IMR-90 (cell line): ENCODE data around the gene CAMK2B. TPM values are rescaled to one million over a fixed set of nuclear protein-coding genes. Genes with fewer than 3 reads are reported as not detected.

Source experiments
- ATAC-seq: fragments of 200-7000 bp; cut with Tn5 transposase; 2 replicates; pipeline ENCODE4 v1.9.1; 2020; ENCODE audit warnings: low read depth, mild to moderate bottlenecking, moderate library complexity
- BruUV-seq: library from RNA; stranded (reverse); fragments of 400-500 nt; replicated peaks from 2 replicates; lab custom pipeline; 2021; lab: Mats Ljungman, UMichigan
- CTCF ChIA-PET: fragments of 300-600 bp; formaldehyde crosslinking; extraction: SDS; loops from one replicate; lab custom pipeline; 2021; ENCODE audit warnings: antibody characterized with exemption; lab: Yijun Ruan, JAX
- POLR2A ChIA-PET: fragments of 300-600 bp; sonication (Branson Sonifier 250); formaldehyde crosslinking; loops from one replicate; lab custom pipeline; 2022; ENCODE audit warnings: antibody characterized with exemption; ENCODE audit not compliant: unreplicated experiment; lab: Charles Lee
- DNase-seq: peaks from one replicate; pipeline ENCODE4 v3.0.0; 2013
- H2AFZ ChIP-seq: replicated peaks from 2 replicates; pipeline ENCODE3; 2013; ENCODE audit warnings: low read length, mild to moderate bottlenecking; ENCODE audit not compliant: poor library complexity
- H2AK5ac ChIP-seq: 2 replicates; pipeline ENCODE4 v1.6.1; 2013; ENCODE audit warnings: low read depth, low read length, inconsistent platforms
- H2AK9ac ChIP-seq: replicated peaks from 2 replicates; pipeline ENCODE3; 2013; ENCODE audit warnings: mild to moderate bottlenecking, low read depth, low read length, moderate library complexity; ENCODE audit not compliant: poor library complexity
- H2BK120ac ChIP-seq: 2 replicates; pipeline ENCODE4 v1.6.1; 2013; ENCODE audit warnings: low read depth, low read length, inconsistent platforms
- H2BK15ac ChIP-seq: 3 replicates; pipeline ENCODE4 v1.6.1; 2013; ENCODE audit warnings: low read depth, low read length, inconsistent platforms
- H2BK20ac ChIP-seq: 2 replicates; pipeline ENCODE4 v1.6.1; 2013; ENCODE audit warnings: low read depth, mild to moderate bottlenecking, inconsistent platforms, low read length, moderate library complexity
- H2BK5ac ChIP-seq: 2 replicates; pipeline ENCODE4 v1.6.1; 2013; ENCODE audit warnings: mild to moderate bottlenecking, low read depth, low read length, inconsistent platforms; ENCODE audit not compliant: poor library complexity, severe bottlenecking
- H3K14ac ChIP-seq: replicated peaks from 2 replicates; pipeline ENCODE4 v1.6.1; 2013; ENCODE audit warnings: low read depth, low read length, inconsistent platforms
- H3K18ac ChIP-seq: 2 replicates; pipeline ENCODE4 v1.6.1; 2013; ENCODE audit warnings: low read depth, low read length, control low read depth
- H3K23ac ChIP-seq: 2 replicates; pipeline ENCODE4 v1.6.1; 2013; ENCODE audit warnings: low read depth, low read length, inconsistent platforms
- H3K27ac ChIP-seq: 2 replicates; pipeline ENCODE4 v1.5.1; 2013; ENCODE audit warnings: mild to moderate bottlenecking, control low read depth, low read length; ENCODE audit not compliant: insufficient read depth
- H3K27me3 ChIP-seq: 2 replicates; pipeline ENCODE4 v1.6.1; 2013; ENCODE audit warnings: low read length; ENCODE audit not compliant: control insufficient read depth, insufficient read depth
- H3K36me3 ChIP-seq: 2 replicates; pipeline ENCODE4 v1.6.1; 2013; ENCODE audit warnings: low read length, mixed read lengths; ENCODE audit not compliant: control insufficient read depth, insufficient read depth
- H3K4ac ChIP-seq: 2 replicates; pipeline ENCODE4 v1.6.1; 2013; ENCODE audit warnings: low read depth, low read length, inconsistent platforms
- H3K4me1 ChIP-seq: 2 replicates; pipeline ENCODE4 v1.6.1; 2013; ENCODE audit warnings: low read length, mixed read lengths; ENCODE audit not compliant: control insufficient read depth, insufficient read depth
- H3K4me2 ChIP-seq: 2 replicates; pipeline ENCODE4 v1.6.1; 2013; ENCODE audit warnings: low read depth, mild to moderate bottlenecking, control low read depth, low read length, moderate library complexity
- H3K4me3 ChIP-seq: 2 replicates; pipeline ENCODE4 v1.5.1; 2013; ENCODE audit warnings: low read depth, mild to moderate bottlenecking, control low read depth, low read length, moderate library complexity; ENCODE audit not compliant: insufficient read depth
- H3K56ac ChIP-seq: 2 replicates; pipeline ENCODE4 v1.6.1; 2013; ENCODE audit warnings: low read length, inconsistent platforms; ENCODE audit not compliant: insufficient read depth; ENCODE audit errors: extremely low read depth
- H3K79me1 ChIP-seq, 2 experiments: 2 replicates each; pipeline ENCODE4 v1.6.1; 2013; ENCODE audit warnings: low read length in 2 of 2, inconsistent platforms in 1 of 2, low read depth in 1 of 2
- H3K9ac ChIP-seq: 2 replicates; pipeline ENCODE4 v1.6.1; 2013; ENCODE audit warnings: low read depth, low read length, control low read depth
- H3K9me1 ChIP-seq: 2 replicates; pipeline ENCODE4 v1.6.1; 2013; ENCODE audit warnings: low read length, inconsistent platforms; ENCODE audit not compliant: insufficient read depth
- H3K9me3 ChIP-seq: 2 replicates; pipeline ENCODE4 v1.6.1; 2013; ENCODE audit warnings: low read length; ENCODE audit not compliant: control insufficient read depth, insufficient read depth
- H4K20me1 ChIP-seq: 2 replicates; pipeline ENCODE4 v1.6.1; 2013; ENCODE audit warnings: low read length, inconsistent platforms; ENCODE audit not compliant: insufficient read depth
- H4K5ac ChIP-seq: 2 replicates; pipeline ENCODE4 v1.6.1; 2013; ENCODE audit warnings: mild to moderate bottlenecking, low read depth, low read length, control low read depth
- H4K8ac ChIP-seq, 2 experiments: 2 replicates each; pipeline ENCODE4 v1.6.1; 2013; ENCODE audit warnings: low read depth in 2 of 2, low read length in 2 of 2, control low read depth in 1 of 2, inconsistent platforms in 1 of 2
- H4K91ac ChIP-seq: 2 replicates; pipeline ENCODE4 v1.6.1; 2013; ENCODE audit warnings: low read depth, low read length, inconsistent platforms; ENCODE audit not compliant: insufficient read depth
- BHLHE40 ChIP-seq: fragments of 150-350 bp; IDR thresholded peaks from 2 replicates; pipeline ENCODE4 v1.6.1; 2016; ENCODE audit warnings: mild to moderate bottlenecking, low read depth, low read length
- CEBPB ChIP-seq: IDR thresholded peaks from 2 replicates; pipeline ENCODE4 v1.6.1; 2012; ENCODE audit warnings: low read depth, low read length, improper control_type of control experiment
- CHD1 ChIP-seq: IDR thresholded peaks from 2 replicates; pipeline ENCODE4 v1.6.1; 2012; ENCODE audit warnings: low read depth, low read length, improper control_type of control experiment
- MAFK ChIP-seq: IDR thresholded peaks from 2 replicates; pipeline ENCODE4 v1.6.1; 2012; ENCODE audit warnings: low read depth, low read length, improper control_type of control experiment
- MAZ ChIP-seq: IDR thresholded peaks from 2 replicates; pipeline ENCODE4 v1.6.1; 2012; ENCODE audit warnings: low read depth, mild to moderate bottlenecking, low read length, improper control_type of control experiment, moderate library complexity, borderline replicate concordance
- POLR2A ChIP-seq: IDR thresholded peaks from 2 replicates; pipeline ENCODE4 v1.6.1; 2012; ENCODE audit warnings: mild to moderate bottlenecking, low read depth, low read length
- RAD21 ChIP-seq: IDR thresholded peaks from 2 replicates; pipeline ENCODE4 v1.6.1; 2012; ENCODE audit warnings: low read length, improper control_type of control experiment
- RCOR1 ChIP-seq: IDR thresholded peaks from 2 replicates; pipeline ENCODE4 v1.6.1; 2012; ENCODE audit warnings: mild to moderate bottlenecking, low read length, improper control_type of control experiment; ENCODE audit not compliant: insufficient replicate concordance
- USF2 ChIP-seq: fragments of 150-350 bp; IDR thresholded peaks from 2 replicates; pipeline ENCODE4 v1.6.1; 2017; ENCODE audit warnings: mild to moderate bottlenecking, antibody characterized with exemption, low read length, low read depth
- WGBS, 2 experiments: methylation state at CpG; one replicate each; pipeline versions ENCODE4 v1.1.5 to v1.1.7; 2013; ENCODE audit warnings: missing lambda C conversion rate in 2 of 2; ENCODE audit not compliant: insufficient read length in 1 of 2; ENCODE audit errors: extremely low coverage in 2 of 2; 5-methylcytosine and 5-hydroxymethylcytosine counted together
- dilution Hi-C: fragments of 300-500 bp; cut with HindIII; formaldehyde crosslinking; loops from one replicate; pipeline ENCODE4 v1.14.3; 2018; ENCODE audit warnings: low sequenced_read_pairs; ENCODE audit not compliant: unreplicated experiment
- in situ Hi-C: fragments of 300-500 bp; cut with MboI; formaldehyde crosslinking; loops from 3 replicates; pipeline ENCODE4 v1.14.3; 2019; ENCODE audit warnings: low sequenced_read_pairs, inconsistent platforms, mixed read lengths
- intact Hi-C: fragments of 100-400 bp; cut with micrococcal nuclease; formaldehyde crosslinking; loops from 2 replicates; pipeline ENCODE4 v1.10.0; 2022
- polyA plus RNA-seq, 3 experiments: library from polyadenylated mRNA; depleted of rRNA; stranded (reverse); fragments of >200 nt; gene quantifications; 2 replicates each; pipeline ENCODE4 v1.2.3, GENCODE V29; 2012; ENCODE audit warnings: low replicate concordance in 1 of 3
- total RNA-seq: library from RNA; depleted of rRNA; stranded (reverse); fragments of >200 nt; gene quantifications from 2 replicates; pipeline ENCODE4 v1.2.3, GENCODE V29; 2012
- TF ChIP-seq, protein P1 (sequence below): fragments of 150-350 bp; IDR thresholded peaks from 2 replicates; pipeline ENCODE4 v1.6.1; 2016; ENCODE audit warnings: low read depth, mild to moderate bottlenecking, low read length, moderate library complexity, borderline replicate concordance

CAMK2B gene
- total and polyA plus RNA-seq, 2 of the 4 experiments (the other 2 are of a cell fraction), result 0.18 to 0.36 TPM

DNA sequence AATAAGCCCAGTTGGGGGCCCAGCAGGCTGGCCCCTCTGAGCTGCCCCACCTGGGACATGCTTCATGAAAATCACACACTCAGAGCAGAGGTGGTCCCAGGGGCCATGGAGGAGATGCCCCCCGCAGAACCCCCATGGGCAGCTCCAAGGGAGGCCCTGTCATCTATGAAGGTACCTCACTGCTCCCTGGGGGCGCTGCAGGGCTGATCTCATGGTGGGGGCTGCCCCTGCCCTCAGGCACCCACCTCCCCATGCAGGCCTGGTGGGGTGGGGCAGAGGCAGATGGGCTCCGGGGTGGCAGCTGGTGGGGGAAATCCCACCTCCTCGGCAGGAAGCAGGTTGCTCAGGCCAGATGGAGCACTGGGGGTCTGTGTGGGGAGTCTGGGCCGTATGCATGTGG, 64.2 kb downstream of the CAMK2B start:
- in situ Hi-C loops, result no loop called here
- H3K4me3 ChIP-seq, result no peak overlapping the region
- H4K20me1 ChIP-seq, result peaks cover 6% of the 10 kb centered on the region
- no peak overlapping the region for H3K4ac ChIP-seq
- H2BK5ac ChIP-seq, result no peak overlapping the region
- no peak overlapping the region for H4K8ac ChIP-seq
- dilution Hi-C loops, result no loop called here
- BruUV-seq, result no TSS peak
- H3K27me3 ChIP-seq, result peaks cover 30% of the 10 kb centered on the region
- no peak overlapping the region for H3K56ac ChIP-seq
- H3K4me2 ChIP-seq, result no peak overlapping the region
- H4K91ac ChIP-seq, result no peak overlapping the region
- no peak overlapping the region for H3K18ac ChIP-seq
- no peak overlapping the region for H2BK15ac ChIP-seq
- TF ChIP-seq CHD1, result no peak
- TF ChIP-seq POLR2A, result no peak
- TF ChIP-seq RAD21, result no peak
- no peak for TF ChIP-seq BHLHE40
- no peak for TF ChIP-seq MAFK
- no peak for TF ChIP-seq MAZ
- TF ChIP-seq USF2, result no peak
- no peak for TF ChIP-seq CEBPB
- TF ChIP-seq RCOR1, result no peak
- TF ChIP-seq, protein P1, sequence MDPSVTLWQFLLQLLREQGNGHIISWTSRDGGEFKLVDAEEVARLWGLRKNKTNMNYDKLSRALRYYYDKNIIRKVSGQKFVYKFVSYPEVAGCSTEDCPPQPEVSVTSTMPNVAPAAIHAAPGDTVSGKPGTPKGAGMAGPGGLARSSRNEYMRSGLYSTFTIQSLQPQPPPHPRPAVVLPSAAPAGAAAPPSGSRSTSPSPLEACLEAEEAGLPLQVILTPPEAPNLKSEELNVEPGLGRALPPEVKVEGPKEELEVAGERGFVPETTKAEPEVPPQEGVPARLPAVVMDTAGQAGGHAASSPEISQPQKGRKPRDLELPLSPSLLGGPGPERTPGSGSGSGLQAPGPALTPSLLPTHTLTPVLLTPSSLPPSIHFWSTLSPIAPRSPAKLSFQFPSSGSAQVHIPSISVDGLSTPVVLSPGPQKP, result no peak
- no peak overlapping the region for H2BK20ac ChIP-seq
- no CpG with 5 or more reads among the region's 5 CpGs for WGBS, 2 experiments
- DNase-seq (no peak), ATAC-seq (no peak)
- ChIA-PET CTCF (no interaction called here), POLR2A (no interaction called here)
- no peak overlapping the region for H2BK120ac ChIP-seq
- H3K9me1 ChIP-seq, result peaks cover 25% of the 10 kb centered on the region
- no peak overlapping the region for H3K23ac ChIP-seq
- peaks cover 25% of the 10 kb centered on the region for H3K4me1 ChIP-seq
- no peak overlapping the region for H2AK5ac ChIP-seq
- H3K79me1 ChIP-seq, result no peaks in the 10 kb centered on the region
- no peak overlapping the region for H3K9ac ChIP-seq
- H4K5ac ChIP-seq, result no peak overlapping the region
- H2AK9ac ChIP-seq, result no peak overlapping the region
- no peaks in the 10 kb centered on the region for H3K36me3 ChIP-seq
- H3K9me3 ChIP-seq, result no peaks in the 10 kb centered on the region
- intact Hi-C loops, result no loop called here
- H3K27ac ChIP-seq, result no peak overlapping the region
- no peak overlapping the region for H3K14ac ChIP-seq
- H2AFZ ChIP-seq, result no peak overlapping the region
